Activated T-cell treated with anti-CD3 and anti-CD28 coated beads for 1 hour (primary cell): ENCODE data around the gene INSC.

ENCODE experiments used
- DNase-seq: peaks from one replicate; pipeline ENCODE4 v3.0.0-alpha.2; 2020; ENCODE audit warnings: low read depth

Gene INSC

GRCh38 chr11:15108592-15109130 is 6.1 kb upstream of the INSC start:
- no peak for DNase-seq

- no peak for DNase-seq
These were observed 5.1 kb upstream of the INSC start for GRCh38 chr11:15109602-15110001.

DNA sequence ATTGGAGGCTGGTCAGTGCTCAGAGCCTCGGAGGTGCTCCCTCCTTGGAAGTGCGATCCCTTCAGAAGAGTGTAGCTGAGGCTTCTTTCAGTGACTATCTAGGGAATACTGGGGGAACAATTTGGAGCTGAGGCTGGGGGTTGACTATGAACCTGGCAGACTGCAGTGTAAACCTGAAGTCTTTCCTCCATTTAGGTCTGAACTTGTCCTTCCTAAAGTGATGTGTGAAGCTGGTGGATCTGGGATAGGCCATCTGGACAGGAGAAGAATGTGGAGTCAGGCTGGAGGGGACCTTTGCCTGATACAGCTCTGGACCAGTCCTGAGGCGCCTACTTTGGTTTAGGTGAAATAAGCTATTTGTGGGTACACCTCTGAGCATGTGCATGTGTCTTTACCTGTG is 3.5 kb upstream of the INSC start:
- DNase-seq: no peak

- no peak for DNase-seq
These were observed 2.6 kb upstream of the INSC start for GRCh38 chr11:15112131-15112541.

- no peak for DNase-seq
These were observed 1.3 kb upstream of the INSC start for GRCh38 chr11:15113381-15113780.

GRCh38 chr11:15115686-15116085 is 963 bp downstream of the INSC start:
- no peak for DNase-seq

- DNase-seq: no peak
These were observed 3.0 kb downstream of the INSC start for GRCh38 chr11:15117751-15118150.

DNA sequence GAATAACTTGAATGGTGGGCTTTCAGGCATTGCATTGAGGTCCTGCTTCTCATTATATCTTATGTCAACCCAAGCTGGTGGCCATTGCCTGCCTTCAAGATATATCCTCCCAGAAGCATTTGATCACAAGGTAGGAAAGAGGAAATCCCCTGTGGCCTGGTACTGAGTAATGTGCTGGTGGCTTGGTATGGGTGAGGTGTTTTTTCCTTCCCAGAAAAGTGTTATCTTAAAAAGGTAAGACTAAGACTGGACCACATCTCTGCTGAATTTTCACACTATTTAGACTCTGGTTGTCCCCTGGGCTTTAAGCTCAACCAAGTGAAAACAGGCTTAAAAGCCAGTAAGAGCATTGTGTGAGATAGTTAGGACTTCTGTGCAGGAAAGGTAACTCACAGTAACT is 3.7 kb downstream of the INSC start:
- DNase-seq: no peak

GRCh38 chr11:15119352-15119751 is 4.6 kb downstream of the INSC start:
- DNase-seq: no peak

- no peak for DNase-seq
These were observed 5.1 kb downstream of the INSC start for GRCh38 chr11:15119826-15120225.

- DNase-seq: no peak
These were observed 9.1 kb downstream of the INSC start for GRCh38 chr11:15123849-15124248.

DNA sequence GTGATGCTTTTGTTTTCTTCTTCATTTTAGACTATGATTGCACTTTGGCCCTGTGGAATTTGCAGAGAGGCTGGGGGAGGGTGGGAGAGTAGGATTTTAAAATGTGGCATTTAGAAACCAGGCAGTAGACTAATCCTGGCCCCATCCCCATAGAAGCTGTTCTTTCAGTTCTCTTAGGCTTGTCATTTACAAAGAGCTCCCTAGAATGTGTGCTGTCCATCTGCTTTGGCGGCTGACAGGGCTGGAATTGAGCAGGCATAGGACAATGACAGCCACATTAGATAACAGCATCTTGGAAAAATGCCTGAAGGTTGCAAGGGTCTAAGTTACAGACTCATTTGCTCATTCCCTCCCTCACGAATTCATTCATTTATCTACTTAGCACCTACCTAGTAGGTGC is 9.8 kb downstream of the INSC start:
- DNase-seq: no peak

GRCh38 chr11:15127341-15127740 is 12.6 kb downstream of the INSC start:
- no peak for DNase-seq

DNA sequence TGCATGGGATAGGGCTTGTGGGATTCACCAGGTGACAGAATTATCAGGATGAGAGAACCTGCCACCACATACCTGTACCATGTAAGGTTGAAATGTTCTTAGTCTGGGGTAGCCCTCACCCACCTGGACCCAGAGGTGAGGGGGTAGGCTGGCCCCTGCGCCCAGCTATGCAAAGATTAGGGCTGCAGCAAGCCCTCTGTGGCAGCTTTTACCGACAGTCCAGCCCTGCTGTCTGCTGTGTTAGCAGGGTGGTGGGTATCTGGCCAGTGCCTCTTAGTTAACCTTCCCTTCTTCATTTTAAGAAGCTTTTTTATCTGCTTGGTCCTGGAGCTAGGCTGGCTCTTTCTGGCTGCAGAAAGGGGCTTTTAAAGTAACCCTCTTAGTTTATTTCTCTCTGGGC is 13.9 kb downstream of the INSC start:
- no peak for DNase-seq

DNA sequence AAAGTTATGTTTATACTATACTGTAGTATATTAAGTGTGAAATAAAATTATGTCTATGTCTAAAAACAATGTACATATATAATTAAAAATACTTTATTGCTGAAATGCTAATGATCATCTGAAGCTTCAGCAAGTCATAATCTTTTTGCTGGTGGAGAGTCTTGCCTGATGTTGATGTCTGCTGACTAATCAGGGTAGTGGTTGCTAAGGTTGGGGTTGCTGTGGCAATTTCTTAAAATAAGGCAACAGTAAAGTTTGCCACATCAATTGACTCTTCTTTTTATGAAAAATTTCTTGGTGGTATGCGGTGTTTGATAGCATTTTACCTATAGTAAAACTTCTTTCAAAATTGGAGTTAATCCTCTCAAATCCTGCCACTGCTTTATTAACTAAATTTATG is 21.4 kb downstream of the INSC start:
- no peak for DNase-seq

DNA sequence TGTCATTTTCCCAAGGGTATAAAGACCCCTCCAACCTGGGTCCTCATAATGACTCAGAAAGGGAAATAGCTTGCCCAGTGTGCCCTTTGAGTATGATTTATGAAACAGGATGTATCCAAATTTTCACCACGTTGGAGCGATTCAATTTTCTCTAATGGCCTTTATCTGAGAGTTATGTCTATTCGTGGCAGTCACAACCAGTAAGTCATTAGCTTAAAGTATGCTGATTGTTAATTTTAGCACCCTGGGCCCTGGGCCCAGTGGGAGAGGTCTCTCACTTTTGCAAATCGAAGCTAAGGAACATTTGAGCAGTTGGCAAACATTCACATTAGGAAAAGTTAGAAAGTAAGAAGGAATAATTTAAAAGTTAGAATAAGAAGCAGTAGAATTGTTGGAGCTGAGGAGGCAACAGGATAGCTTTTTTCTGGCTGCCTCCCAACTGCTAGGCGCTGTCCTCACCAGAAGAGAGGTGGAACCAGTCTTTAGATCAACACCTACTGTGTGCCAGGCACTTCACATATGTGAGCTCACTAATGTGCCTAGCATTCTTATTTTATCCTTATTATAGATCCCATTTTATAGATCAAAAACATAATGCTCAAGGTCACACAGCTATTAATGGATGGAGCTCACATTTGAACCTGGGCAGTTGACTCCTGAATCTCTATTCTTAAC is 24.5 kb downstream of the INSC start:
- no peak for DNase-seq

- no peak for DNase-seq
These were observed 25.4 kb downstream of the INSC start for GRCh38 chr11:15139958-15140659.

DNA sequence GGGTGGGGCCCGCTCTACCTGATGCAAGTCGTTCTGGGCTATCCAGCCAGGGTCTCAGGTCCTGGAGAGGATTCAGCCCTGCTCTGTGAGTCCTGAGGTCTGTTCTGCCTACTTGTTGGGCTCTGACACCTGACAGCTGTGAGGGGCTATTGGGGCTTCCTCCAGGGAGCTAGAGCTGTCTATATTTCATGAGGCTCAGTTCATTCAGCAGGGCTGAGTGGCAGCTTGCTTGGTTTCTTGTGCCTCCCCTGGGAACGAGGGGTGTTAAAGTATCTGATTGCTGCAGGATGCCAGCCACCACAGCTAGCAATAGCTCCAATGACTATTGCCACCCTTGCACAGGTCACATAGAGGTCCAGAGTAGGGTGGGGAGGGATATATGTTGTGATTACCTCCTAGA is 26.7 kb downstream of the INSC start:
- no peak for DNase-seq

GRCh38 chr11:15142838-15143237 is 28.1 kb downstream of the INSC start:
- no peak for DNase-seq

GRCh38 chr11:15143855-15144254 is 29.1 kb downstream of the INSC start:
- no peak for DNase-seq

GRCh38 chr11:15144347-15144746 is 29.6 kb downstream of the INSC start:
- no peak for DNase-seq

- no peak for DNase-seq
These were observed 30.4 kb downstream of the INSC start for GRCh38 chr11:15145151-15145550.

GRCh38 chr11:15145615-15146014 is 30.9 kb downstream of the INSC start:
- DNase-seq: no peak
